ENCODE data around the gene FOXI1. TPM values are rescaled to one million over a fixed set of nuclear protein-coding genes. Genes with fewer than 3 reads are reported as not detected.

FOXI1 gene
- total and polyA plus RNA-seq, 2 of the 13 experiments (the other 11 are each of a cell fraction or from before 2014, with no cell fraction given): not detected

DNA sequence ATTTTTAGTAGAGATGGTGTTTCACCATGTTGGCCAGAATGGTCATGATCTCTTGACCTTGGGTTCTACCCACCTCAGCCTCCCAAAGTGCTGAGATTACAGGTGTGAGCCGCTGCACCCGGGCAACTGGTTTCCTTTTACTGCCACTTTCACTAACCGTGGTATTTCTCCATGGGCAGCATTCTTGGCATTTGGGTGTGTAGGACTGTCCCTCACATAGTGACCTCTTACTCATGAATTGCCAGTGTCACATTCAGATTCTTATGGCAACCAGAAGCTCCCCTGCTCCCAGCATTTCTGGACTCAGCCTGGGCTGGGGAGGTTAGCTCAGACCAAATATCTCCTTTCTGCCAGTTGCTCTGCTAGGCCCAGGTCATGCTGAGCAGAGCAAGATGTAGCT is 50.1 kb downstream of the FOXI1 start (continued):
- TF ChIP-seq, protein P1, sequence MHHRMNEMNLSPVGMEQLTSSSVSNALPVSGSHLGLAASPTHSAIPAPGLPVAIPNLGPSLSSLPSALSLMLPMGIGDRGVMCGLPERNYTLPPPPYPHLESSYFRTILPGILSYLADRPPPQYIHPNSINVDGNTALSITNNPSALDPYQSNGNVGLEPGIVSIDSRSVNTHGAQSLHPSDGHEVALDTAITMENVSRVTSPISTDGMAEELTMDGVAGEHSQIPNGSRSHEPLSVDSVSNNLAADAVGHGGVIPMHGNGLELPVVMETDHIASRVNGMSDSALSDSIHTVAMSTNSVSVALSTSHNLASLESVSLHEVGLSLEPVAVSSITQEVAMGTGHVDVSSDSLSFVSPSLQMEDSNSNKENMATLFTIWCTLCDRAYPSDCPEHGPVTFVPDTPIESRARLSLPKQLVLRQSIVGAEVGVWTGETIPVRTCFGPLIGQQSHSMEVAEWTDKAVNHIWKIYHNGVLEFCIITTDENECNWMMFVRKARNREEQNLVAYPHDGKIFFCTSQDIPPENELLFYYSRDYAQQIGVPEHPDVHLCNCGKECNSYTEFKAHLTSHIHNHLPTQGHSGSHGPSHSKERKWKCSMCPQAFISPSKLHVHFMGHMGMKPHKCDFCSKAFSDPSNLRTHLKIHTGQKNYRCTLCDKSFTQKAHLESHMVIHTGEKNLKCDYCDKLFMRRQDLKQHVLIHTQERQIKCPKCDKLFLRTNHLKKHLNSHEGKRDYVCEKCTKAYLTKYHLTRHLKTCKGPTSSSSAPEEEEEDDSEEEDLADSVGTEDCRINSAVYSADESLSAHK (CRISPR knock-in tag; IDR thresholded peaks at IDR 0.05; ENCODE audit: borderline replicate concordance): no peak
- TF ChIP-seq, protein P2, sequence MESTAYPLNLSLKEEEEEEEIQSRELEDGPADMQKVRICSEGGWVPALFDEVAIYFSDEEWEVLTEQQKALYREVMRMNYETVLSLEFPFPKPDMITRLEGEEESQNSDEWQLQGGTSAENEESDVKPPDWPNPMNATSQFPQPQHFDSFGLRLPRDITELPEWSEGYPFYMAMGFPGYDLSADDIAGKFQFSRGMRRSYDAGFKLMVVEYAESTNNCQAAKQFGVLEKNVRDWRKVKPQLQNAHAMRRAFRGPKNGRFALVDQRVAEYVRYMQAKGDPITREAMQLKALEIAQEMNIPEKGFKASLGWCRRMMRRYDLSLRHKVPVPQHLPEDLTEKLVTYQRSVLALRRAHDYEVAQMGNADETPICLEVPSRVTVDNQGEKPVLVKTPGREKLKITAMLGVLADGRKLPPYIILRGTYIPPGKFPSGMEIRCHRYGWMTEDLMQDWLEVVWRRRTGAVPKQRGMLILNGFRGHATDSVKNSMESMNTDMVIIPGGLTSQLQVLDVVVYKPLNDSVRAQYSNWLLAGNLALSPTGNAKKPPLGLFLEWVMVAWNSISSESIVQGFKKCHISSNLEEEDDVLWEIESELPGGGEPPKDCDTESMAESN (CRISPR knock-in tag; conservative IDR thresholded peaks at IDR 0.05): no peak
- TF ChIP-seq MATR3 (CRISPR knock-in tag; IDR thresholded peaks at IDR 0.05): no peak
- no peak for TF ChIP-seq ZNF7 (CRISPR knock-in tag; IDR thresholded peaks at IDR 0.05)
- no peak for TF ChIP-seq MTF1 (CRISPR knock-in tag; IDR thresholded peaks at IDR 0.05)
- TF ChIP-seq ZNF780A (CRISPR knock-in tag; IDR thresholded peaks at IDR 0.05): no peak
- no peak for TF ChIP-seq POLR2AphosphoS5 (IDR thresholded peaks at IDR 0.05; ENCODE audit: low read depth, low read length)
- no peak for TF ChIP-seq MIER3 (CRISPR knock-in tag; IDR thresholded peaks at IDR 0.05; ENCODE audit: borderline replicate concordance)
- no peak for TF ChIP-seq ZNF567 (CRISPR knock-in tag; IDR thresholded peaks at IDR 0.05; ENCODE audit: borderline replicate concordance)
- TF ChIP-seq KLF6 (CRISPR knock-in tag; IDR thresholded peaks at IDR 0.05): no peak
- TF ChIP-seq AGO1 (IDR thresholded peaks at IDR 0.05; ENCODE audit: low read depth, low read length, poor library complexity, severe bottlenecking): no peak
- TF ChIP-seq SMC3 (IDR thresholded peaks at IDR 0.05; ENCODE audit: low read length): no peak
- no peak for TF ChIP-seq PITX1 (CRISPR knock-in tag; IDR thresholded peaks at IDR 0.05)

All from HepG2 (cell line).